HCT116 (cell line): ENCODE data around the gene CDH16. TPM values are rescaled to one million over a fixed set of nuclear protein-coding genes. Genes with fewer than 3 reads are reported as not detected.

Experiments used
- ATAC-seq: fragments of 200-7000 bp; cut with Tn5 transposase; 2 replicates; pipeline ENCODE4 v1.9.1; 2020; ENCODE audit warnings: mild to moderate bottlenecking, moderate library complexity
- BruUV-seq: library from RNA; stranded (reverse); fragments of 400-500 nt; replicated peaks from 2 replicates; lab custom pipeline; 2021; lab: Mats Ljungman, UMichigan
- CTCF ChIA-PET: fragments of 300-600 bp; sonication (Branson Sonifier 250); formaldehyde crosslinking; loops from one replicate; lab custom pipeline; 2021; ENCODE audit warnings: antibody characterized with exemption; lab: Charles Lee
- POLR2A ChIA-PET: fragments of 300-600, 350-600 bp; sonication (Branson Sonifier 250); formaldehyde crosslinking; loops from one replicate; lab custom pipeline; 2021; ENCODE audit warnings: antibody characterized with exemption; lab: Charles Lee
- RAD21 ChIA-PET, 2 experiments: fragments of 300-600 bp; sonication (Branson Sonifier 250); formaldehyde crosslinking; loops; one replicate each; lab custom pipeline; 2023; ENCODE audit warnings: low total read pairs in 2 of 2; ENCODE audit not compliant: uncharacterized antibody in 2 of 2, unreplicated experiment in 2 of 2, low non-redundant PET in 1 of 2; lab: Charles Lee
- DNase-seq: peaks from one replicate; pipeline ENCODE4 v3.0.0-alpha.2; 2010; ENCODE audit warnings: low read depth, low spot score
- H2AFZ ChIP-seq: fragments of 200-600 bp; shearing (Covaris generic), sonication (generic); 2 replicates; pipeline ENCODE4 v1.6.1; 2017; ENCODE audit warnings: low read depth, mixed run types, mixed read lengths, antibody characterized with exemption, low read length; ENCODE audit not compliant: poor library complexity, severe bottlenecking
- H3K27ac ChIP-seq: 2 replicates; pipeline ENCODE4 v1.5.1; 2012; ENCODE audit warnings: low read depth, low read length
- H3K27me3 ChIP-seq: fragments of 200-600 bp; sonication (generic); 2 replicates; pipeline ENCODE4 v1.6.1; 2016; ENCODE audit warnings: mixed run types, low read length, mixed read lengths; ENCODE audit not compliant: insufficient read depth
- H3K36me3 ChIP-seq, 2 experiments: fragments of 200-500 bp in 1 of 2; fragments of 200-600 bp in 1 of 2; sonication (Bioruptor generic) in 1 of 2; sonication (generic) in 1 of 2; 2 replicates each; pipeline versions ENCODE4 v1.5.1 to v1.6.1; 2014 to 2016; ENCODE audit warnings: low read length in 2 of 2, inconsistent platforms in 1 of 2, mixed read lengths in 1 of 2, mixed run types in 1 of 2; ENCODE audit not compliant: insufficient read depth in 2 of 2, control insufficient read depth in 1 of 2
- H3K4me1 ChIP-seq, 2 experiments: fragments of 200-600 bp in 1 of 2; sonication (generic) in 1 of 2; 2 replicates each; pipeline versions ENCODE4 v1.5.1 to v1.6.1; 2012 to 2017; ENCODE audit warnings: low read length in 2 of 2, inconsistent platforms in 1 of 2, mild to moderate bottlenecking in 1 of 2, mixed read lengths in 1 of 2, mixed run types in 1 of 2, moderate library complexity in 1 of 2; ENCODE audit not compliant: insufficient read depth in 2 of 2, control insufficient read depth in 1 of 2
- H3K4me2 ChIP-seq: fragments of 200-600 bp; sonication (generic); 2 replicates; pipeline ENCODE4 v1.6.1; 2017; ENCODE audit warnings: mixed run types, low read length, mixed read lengths
- H3K4me3 ChIP-seq, 2 experiments: fragments of 200-600 bp in 1 of 2; sonication (generic) in 1 of 2; replicated peaks in 1 of 2; 2 replicates each; pipeline ENCODE4 v1.5.1; 2011 to 2016; ENCODE audit warnings: low read length in 2 of 2, control low read depth in 1 of 2, low read depth in 1 of 2, mild to moderate bottlenecking in 1 of 2, mixed read lengths in 1 of 2, mixed run types in 1 of 2
- H3K79me2 ChIP-seq: fragments of 200-600 bp; sonication (generic); 2 replicates; pipeline ENCODE4 v1.6.1; 2017; ENCODE audit warnings: mild to moderate bottlenecking, mixed run types, low read length, moderate library complexity, mixed read lengths; ENCODE audit not compliant: insufficient read depth
- H3K9ac ChIP-seq: fragments of 200-600 bp; sonication (generic); 2 replicates; pipeline ENCODE4 v1.6.1; 2016; ENCODE audit warnings: low read length, mixed read lengths
- H3K9me2 ChIP-seq: fragments of 200-600 bp; sonication (generic), shearing (Covaris generic); 2 replicates; pipeline ENCODE4 v1.6.1; 2017; ENCODE audit warnings: mixed run types, mild to moderate bottlenecking, moderate library complexity; ENCODE audit not compliant: insufficient read depth
- H3K9me3 ChIP-seq, 2 experiments: fragments of 200-500 bp in 1 of 2; fragments of 200-600 bp in 1 of 2; sonication (Bioruptor generic) in 1 of 2; sonication (generic) in 1 of 2; 2 replicates each; pipeline ENCODE4 v1.6.1; 2014 to 2017; ENCODE audit warnings: low read length in 2 of 2, mixed read lengths in 2 of 2, inconsistent platforms in 1 of 2, low read depth in 1 of 2, mild to moderate bottlenecking in 1 of 2, mixed run types in 1 of 2, moderate library complexity in 1 of 2; ENCODE audit not compliant: control insufficient read depth in 1 of 2, insufficient read depth in 1 of 2
- H4K20me1 ChIP-seq: fragments of 200-600 bp; sonication (generic), shearing (Covaris generic); 2 replicates; pipeline ENCODE4 v1.6.1; 2017; ENCODE audit warnings: mixed run types, mild to moderate bottlenecking, moderate library complexity; ENCODE audit not compliant: insufficient read depth
- ATF3 ChIP-seq: IDR thresholded peaks from 2 replicates; pipeline ENCODE4 v1.6.1; 2012
- CBX3 ChIP-seq: IDR thresholded peaks from 2 replicates; pipeline ENCODE4 v1.6.1; 2012; ENCODE audit warnings: low read depth
- CEBPB ChIP-seq: IDR thresholded peaks from 2 replicates; pipeline ENCODE4 v1.6.1; 2012; ENCODE audit warnings: low read depth
- CTCF ChIP-seq, 3 experiments: fragments of 200-600 bp in 1 of 3; sonication (generic) in 1 of 3; IDR thresholded peaks in 2 of 3; conservative IDR thresholded peaks in 1 of 3; 2 replicates each; pipeline ENCODE4 v1.5.1; 2012 to 2017; ENCODE audit warnings: low read depth in 2 of 3, low read length in 2 of 3, antibody characterized with exemption in 1 of 3, borderline replicate concordance in 1 of 3, control low read depth in 1 of 3, mild to moderate bottlenecking in 1 of 3, mixed read lengths in 1 of 3, mixed run types in 1 of 3, moderate library complexity in 1 of 3; ENCODE audit not compliant: insufficient read depth in 1 of 3
- ELF1 ChIP-seq: IDR thresholded peaks from 2 replicates; pipeline ENCODE4 v1.6.1; 2012; ENCODE audit warnings: low read depth, borderline replicate concordance
- EZH2 ChIP-seq: fragments of 200-600 bp; sonication (generic); IDR thresholded peaks from 2 replicates; pipeline ENCODE4 v1.6.1; 2017; ENCODE audit warnings: antibody characterized with exemption, mixed run types
- EZH2phosphoT487 ChIP-seq: fragments of 200-600 bp; IDR thresholded peaks from 2 replicates; pipeline ENCODE4 v1.6.1; 2018; ENCODE audit warnings: antibody characterized with exemption, borderline replicate concordance
- FOSL1 ChIP-seq: IDR thresholded peaks from 2 replicates; pipeline ENCODE4 v1.6.1; 2012; ENCODE audit warnings: low read depth
- POLR2A ChIP-seq: IDR thresholded peaks from 2 replicates; pipeline ENCODE4 v1.7.0; 2011; ENCODE audit warnings: borderline replicate concordance; ENCODE audit not compliant: insufficient read depth, insufficient read length; ENCODE audit errors: extremely low read depth
- POLR2AphosphoS5 ChIP-seq: IDR thresholded peaks from 2 replicates; pipeline ENCODE4 v1.6.1; 2011; ENCODE audit warnings: mild to moderate bottlenecking, low read depth, low read length, moderate library complexity
- SRF ChIP-seq: IDR thresholded peaks from 2 replicates; pipeline ENCODE4 v1.6.1; 2012; ENCODE audit warnings: low read depth
- TCF7L2 ChIP-seq: IDR thresholded peaks from 2 replicates; pipeline ENCODE4 v1.7.0; 2011; ENCODE audit warnings: borderline replicate concordance, inconsistent platforms; ENCODE audit not compliant: insufficient read depth, insufficient read length; ENCODE audit errors: extremely low read depth
- ZBTB33 ChIP-seq: IDR thresholded peaks from 2 replicates; pipeline ENCODE4 v1.6.1; 2011; ENCODE audit warnings: mild to moderate bottlenecking, low read length, moderate library complexity; ENCODE audit not compliant: insufficient replicate concordance; ENCODE audit errors: extremely low read depth
- ZFX ChIP-seq: fragments of 450-650 bp; IDR thresholded peaks from 2 replicates; pipeline ENCODE4 v1.6.1; 2017
- ZNF274 ChIP-seq: fragments of 200-500 bp; sonication (Bioruptor generic); IDR thresholded peaks from 2 replicates; pipeline ENCODE4 v1.6.1; 2014; ENCODE audit warnings: mild to moderate bottlenecking, low read depth, low read length, inconsistent platforms
- intact Hi-C: fragments of 100-400 bp; cut with micrococcal nuclease; formaldehyde crosslinking; loops from 2 replicates; pipeline ENCODE4 v1.10.0; 2022
- total RNA-seq: library from RNA; stranded (reverse); gene quantifications from one replicate; pipeline ENCODE4 v1.2.1, GENCODE V29; 2021; ENCODE audit not compliant: unreplicated experiment

The CDH16 gene
- total RNA-seq, 1 experiment from 2014 or later, result not detected

GRCh38 chr16:66920924-66921680 lies 2.4 kb upstream of the CDH16 start:
- no peaks in the 10 kb centered on the region for H3K9me3 ChIP-seq
- H2AFZ ChIP-seq, result no peak overlapping the region
- POLR2A ChIA-PET, result no interaction called here

More at GRCh38 chr16:66920924-66921680, 2.4 kb upstream of the CDH16 start:
- RAD21 ChIA-PET, result no interaction called here
- DNase-seq (no peak), ATAC-seq (no peak)
- Histone ChIP-seq H3K27ac (no peak overlapping the region), H3K27me3 (no peaks in the 10 kb centered on the region), H3K79me2 (no peaks in the 10 kb centered on the region), H3K9ac (no peak overlapping the region), H3K9me2 (no peaks in the 10 kb centered on the region), H3K36me3 (no peaks in the 10 kb centered on the region), H3K4me2 (no peak overlapping the region), H4K20me1 (no peaks in the 10 kb centered on the region), H3K4me3 (no peak overlapping the region), H3K4me1 (peaks cover 5 to 16% of the 10 kb centered on the region in 2 experiments; a peak in 3 of 4 replicates)
- TF ChIP-seq ZBTB33, result no peak
- TF ChIP-seq EZH2phosphoT487, result no peak
- no peak for TF ChIP-seq CTCF (IDR thresholded peaks at IDR 0.05 in 2 of 3, conservative IDR thresholded peaks at IDR 0.05 in 1 of 3; ENCODE audit: borderline replicate concordance in 1 of 3, insufficient read depth in 1 of 3, low read depth in 2 of 3, low read length in 2 of 3)
- TF ChIP-seq EZH2, result no peak
- TF ChIP-seq ELF1, result no peak
- TF ChIP-seq ATF3, result no peak
- TF ChIP-seq CEBPB, result no peak
- no peak for TF ChIP-seq CBX3
- TF ChIP-seq ZNF274, result no peak
- no peak for TF ChIP-seq TCF7L2
- no peak for TF ChIP-seq POLR2AphosphoS5
- no peak for TF ChIP-seq FOSL1
- TF ChIP-seq SRF, result no peak
- TF ChIP-seq POLR2A, result no peak
- no peak for TF ChIP-seq ZFX
- CTCF ChIA-PET, result interaction anchor here (1.9 kb wide), 1 partner anchor 11 kb away, joined by 5 read pairs; no protein-coding TSS in a partner anchor
- intact Hi-C loops, result no loop called here
- no TSS peak for BruUV-seq
